Amniotic stem cell (primary cell): Measurements from ENCODE around the gene AFDN.

Source experiments
- DNase-seq: peaks from one replicate; lab custom pipeline; 2025; lab: John Stamatoyannopoulos, UW

The AFDN gene, protein sequence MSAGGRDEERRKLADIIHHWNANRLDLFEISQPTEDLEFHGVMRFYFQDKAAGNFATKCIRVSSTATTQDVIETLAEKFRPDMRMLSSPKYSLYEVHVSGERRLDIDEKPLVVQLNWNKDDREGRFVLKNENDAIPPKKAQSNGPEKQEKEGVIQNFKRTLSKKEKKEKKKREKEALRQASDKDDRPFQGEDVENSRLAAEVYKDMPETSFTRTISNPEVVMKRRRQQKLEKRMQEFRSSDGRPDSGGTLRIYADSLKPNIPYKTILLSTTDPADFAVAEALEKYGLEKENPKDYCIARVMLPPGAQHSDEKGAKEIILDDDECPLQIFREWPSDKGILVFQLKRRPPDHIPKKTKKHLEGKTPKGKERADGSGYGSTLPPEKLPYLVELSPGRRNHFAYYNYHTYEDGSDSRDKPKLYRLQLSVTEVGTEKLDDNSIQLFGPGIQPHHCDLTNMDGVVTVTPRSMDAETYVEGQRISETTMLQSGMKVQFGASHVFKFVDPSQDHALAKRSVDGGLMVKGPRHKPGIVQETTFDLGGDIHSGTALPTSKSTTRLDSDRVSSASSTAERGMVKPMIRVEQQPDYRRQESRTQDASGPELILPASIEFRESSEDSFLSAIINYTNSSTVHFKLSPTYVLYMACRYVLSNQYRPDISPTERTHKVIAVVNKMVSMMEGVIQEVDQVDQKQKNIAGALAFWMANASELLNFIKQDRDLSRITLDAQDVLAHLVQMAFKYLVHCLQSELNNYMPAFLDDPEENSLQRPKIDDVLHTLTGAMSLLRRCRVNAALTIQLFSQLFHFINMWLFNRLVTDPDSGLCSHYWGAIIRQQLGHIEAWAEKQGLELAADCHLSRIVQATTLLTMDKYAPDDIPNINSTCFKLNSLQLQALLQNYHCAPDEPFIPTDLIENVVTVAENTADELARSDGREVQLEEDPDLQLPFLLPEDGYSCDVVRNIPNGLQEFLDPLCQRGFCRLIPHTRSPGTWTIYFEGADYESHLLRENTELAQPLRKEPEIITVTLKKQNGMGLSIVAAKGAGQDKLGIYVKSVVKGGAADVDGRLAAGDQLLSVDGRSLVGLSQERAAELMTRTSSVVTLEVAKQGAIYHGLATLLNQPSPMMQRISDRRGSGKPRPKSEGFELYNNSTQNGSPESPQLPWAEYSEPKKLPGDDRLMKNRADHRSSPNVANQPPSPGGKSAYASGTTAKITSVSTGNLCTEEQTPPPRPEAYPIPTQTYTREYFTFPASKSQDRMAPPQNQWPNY (N-terminal part only)

DNA sequence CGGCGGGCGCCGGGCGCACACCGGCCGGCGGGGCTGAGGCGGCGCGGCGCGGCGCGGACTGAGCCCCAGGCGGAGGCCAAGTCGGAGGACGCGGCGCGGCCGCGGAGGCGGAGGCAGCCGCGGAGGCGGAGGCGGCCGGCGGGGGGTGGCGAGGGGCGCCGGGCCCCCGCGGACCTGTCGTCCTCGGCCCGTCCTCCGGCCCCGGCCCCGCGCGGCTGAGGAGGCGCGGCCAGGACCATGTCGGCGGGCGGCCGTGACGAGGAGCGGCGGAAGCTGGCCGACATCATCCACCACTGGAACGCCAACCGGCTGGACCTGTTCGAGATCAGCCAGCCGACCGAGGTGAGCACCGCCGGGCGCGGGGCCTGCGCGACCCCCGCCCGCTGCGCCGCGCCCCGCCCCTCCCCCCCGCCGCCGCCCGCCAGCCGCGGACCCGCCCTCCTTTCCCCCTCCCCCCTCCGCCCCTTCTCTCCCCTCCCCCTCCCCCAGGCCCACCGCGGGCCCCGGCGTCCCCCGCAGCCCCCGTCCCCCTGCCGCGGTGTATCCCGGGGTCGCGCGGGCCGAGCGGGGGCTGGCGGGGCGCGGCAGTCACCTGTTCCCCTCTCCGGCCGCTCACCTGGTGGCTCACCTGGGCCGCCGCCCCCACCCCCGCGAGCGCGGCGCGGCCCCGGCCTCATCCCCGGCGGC is at the start of gene AFDN:
Gene AFDN (plus strand): TSS at position 16 of the 687 bp plus-strand sequence. CDS start 222 bp downstream, at position 238.
- DNase-seq: no peak

DNA sequence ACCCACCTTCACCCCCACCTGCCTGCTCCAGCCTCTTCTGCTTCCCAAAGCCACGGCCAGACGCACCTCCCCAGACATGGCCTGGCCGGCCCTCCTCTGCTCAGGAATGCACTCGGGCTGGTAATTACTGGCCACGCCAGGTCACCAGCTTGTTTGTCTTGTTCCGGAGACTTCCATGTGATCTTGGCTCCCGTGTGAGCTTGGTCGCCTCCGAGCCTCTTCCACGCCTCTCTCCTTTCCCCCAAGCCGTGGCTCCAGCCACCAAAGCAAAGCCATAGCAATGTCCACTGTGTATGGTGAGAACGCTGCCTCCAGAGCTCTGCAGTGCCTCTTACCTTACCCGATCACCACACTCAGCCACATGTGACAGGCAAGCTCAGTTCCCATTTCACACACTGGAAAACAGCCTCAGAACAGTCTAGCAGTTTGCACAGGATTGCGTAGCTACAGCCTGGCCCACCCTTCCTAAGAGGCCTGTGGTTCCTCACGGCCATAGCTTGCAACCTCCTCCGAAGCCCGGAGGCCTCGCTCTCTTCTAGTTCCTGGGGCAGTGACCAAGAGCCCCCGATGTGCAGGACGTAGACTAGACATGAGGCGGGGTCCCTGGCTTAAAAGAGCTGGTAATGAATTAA is 48.1 kb upstream of the AFDN start:
- DNase-seq: no peak

DNA sequence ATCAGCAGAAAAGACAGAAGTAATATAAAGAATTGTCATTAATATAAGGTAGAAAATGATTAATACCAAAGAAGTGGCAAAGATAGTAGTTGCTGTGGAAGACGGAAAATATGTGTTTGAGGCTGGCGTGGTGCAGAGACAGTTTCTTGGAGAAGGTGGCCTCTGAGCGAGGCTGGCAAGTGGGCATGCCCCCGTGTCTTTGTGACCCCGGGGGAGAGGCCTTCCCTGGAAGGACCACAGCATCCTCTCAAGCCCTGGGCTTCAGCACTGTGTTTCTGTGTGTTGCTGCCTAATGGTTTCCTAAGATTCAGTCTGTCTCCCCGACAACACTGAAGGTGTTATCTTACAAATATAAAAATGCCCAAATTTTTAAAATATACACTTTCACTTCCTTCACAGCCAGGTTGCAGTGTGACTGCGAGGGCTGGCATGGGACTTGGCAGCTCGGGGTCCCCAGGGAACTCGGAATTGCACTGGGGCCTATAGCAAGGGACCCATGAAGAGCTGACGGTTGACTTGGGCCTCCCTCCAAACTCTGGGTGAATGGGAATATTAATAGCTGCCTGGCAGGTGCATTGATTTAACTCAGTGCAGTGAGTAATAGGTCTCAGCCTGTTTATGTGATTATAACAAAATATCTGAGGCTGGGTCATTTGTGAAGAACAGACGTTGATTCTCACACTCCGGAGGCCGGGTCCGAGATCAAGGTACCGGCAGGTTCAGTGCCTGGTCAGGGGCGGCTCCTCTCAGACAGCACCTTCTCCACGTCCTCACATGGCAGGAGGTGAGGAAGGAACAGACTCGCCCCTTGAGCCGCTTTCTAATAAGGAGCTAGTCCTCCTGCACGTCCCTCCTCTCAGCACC is 47.4 kb upstream of the AFDN start:
- no peak for DNase-seq

DNA sequence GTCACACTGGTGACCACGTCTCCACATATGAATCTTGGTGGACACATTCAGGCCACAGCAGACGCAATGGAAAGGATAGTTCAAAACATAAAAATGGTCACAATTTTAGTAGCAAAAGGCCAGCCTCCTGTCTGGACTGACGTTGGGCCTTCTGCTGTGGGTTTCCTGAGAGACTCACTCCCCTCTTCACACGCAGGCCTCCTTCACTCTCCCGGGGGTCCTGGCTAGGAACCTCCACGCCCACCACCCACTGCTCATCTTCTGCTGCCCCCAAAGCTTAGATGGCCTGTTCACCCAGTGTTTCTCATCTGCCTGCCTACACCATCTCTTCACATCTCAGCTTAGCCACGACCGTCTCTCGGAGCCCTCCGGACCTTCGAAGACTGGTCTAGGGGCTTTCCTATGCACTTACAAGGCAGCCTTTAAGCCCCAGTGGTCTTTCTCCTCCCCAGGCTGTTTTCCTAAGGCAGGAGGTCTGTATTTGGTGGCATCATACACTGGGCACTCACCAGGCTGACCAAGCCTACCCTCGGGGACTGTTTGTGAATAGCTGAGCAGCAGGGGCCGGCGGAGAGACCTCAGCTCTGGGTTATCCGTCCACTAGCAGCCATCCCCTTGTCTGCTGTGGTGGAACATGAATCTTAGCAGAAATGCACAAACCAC is 46.6 kb upstream of the AFDN start:
- DNase-seq: no peak

DNA sequence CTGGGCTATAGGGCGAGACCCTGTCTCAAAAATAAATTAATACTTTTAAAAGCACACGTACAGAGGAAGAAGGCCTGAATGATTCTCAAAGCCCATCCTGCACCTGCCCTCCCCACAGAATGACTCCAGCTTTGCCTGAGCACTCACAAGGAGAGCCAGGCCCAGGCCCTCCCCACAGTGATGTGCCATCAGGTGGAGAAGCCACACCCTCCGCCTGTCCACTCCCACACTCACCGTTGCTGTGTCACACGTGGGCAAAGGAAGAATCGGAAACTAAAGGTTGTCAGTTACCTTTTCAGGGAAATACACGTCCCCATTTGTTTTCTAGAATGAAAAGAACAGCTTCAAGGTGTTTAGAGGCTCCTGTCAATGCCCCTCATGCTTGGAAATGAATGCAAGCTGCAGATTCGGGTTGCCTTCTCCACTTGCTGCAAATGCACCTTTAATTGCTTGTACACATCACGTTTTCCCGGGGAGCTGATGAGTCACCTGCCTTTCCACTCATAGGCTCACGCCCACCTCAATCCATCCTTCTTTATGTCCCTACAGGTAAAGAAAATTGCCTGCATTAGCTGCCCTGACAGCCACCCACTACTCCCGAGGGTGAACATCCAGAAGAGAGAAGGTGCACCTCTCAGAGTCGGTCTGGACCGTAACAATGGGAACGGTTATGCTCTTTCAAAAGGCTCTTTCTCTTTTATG is 45.5 kb upstream of the AFDN start:
- DNase-seq: no peak

DNA sequence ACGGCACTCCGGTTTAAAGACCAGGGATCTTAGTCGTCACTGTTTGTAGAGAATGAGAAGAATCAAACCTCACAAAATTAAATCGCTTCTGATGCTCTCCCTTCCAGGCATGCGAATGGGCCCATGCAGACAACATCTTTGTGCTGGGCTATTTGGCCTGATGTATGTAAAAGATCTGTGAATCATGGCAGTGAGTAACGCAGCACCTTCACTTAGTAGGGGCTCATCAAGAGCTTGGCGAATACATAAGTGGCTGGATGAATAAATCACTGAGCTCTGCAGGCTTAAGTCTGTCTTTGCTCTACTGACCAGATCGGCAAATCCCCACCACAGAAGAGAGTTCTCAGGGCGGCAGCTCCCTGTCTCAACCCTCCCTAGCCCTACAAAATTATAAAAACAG is 44.8 kb upstream of the AFDN start:
- DNase-seq: no peak

DNA sequence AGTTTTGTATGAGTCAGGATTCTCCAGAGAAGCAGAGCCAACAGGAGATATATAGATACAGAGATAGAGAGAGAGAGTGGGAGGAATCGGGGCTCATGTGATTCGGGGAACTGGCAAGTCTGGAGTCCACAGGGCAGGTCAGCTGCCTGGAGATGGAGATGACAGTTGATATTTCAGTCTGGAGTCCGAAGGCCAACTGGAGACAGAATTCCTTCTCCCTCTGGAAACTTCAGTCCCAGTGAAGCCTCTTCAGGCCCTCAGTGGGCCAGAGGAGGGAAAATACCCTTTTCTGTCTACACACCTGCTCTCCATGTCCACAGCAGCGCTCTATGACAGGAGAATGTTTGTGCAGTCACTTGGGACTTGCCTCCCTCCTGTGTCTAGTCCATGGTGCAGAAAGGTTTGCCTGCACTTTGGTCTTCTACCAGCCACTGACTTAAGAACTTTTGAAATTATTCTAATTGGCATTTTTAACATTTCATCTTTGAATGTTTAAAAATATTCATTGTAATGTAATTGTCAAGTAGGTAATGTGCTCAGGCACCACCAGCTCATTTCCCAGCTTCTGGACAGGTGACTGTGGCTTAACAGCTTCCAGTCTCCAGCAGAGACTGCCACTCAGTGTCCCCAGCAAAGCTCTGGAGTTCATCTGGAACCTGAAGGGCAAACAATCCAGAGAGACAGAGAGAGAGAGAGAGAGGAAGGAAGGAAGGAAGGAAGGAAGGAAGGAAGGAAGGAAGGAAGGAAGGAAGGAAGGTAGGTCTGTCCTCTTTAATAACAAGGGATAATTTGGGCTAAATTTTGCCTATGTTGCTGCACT is 43.8 kb upstream of the AFDN start:
- no peak for DNase-seq

DNA sequence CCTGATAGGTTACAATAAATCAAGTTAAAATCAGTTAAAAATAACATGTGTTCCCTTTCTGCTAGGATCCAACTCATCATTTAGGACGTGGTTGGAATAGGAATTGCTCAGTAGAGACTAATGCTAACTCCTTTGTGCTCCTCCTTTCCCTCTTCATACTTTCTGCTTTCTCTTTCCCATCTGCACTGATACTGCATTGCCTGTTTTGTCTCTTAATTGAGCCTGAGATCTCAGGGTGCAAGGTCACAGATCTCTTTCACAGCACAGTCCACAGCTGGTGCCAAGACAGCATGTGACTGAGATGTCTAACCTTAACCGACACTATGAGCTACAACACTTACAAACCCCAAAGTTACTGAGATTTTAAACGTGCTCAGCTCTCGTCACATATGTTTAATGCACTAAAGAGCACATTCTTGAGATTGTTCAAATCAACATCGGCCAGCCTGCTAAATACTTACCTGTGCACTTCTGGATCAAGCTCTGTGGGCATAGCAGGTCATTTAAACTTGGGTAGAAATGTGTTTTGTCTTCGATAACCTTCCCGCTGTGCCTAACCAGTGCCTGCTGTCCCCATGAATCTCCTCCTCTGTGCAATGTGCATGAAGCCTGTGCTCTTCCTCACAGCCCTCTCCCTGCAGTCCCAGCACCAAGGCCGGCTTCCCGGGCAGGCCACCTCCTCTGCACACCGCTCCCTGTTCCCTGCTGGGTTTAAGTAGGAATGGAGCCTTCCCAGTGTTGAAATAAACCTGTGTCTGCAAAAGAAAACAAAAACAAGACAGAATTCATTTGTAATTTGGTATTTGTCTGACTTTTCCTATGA is 39.6 kb upstream of the AFDN start:
- DNase-seq: no peak

DNA sequence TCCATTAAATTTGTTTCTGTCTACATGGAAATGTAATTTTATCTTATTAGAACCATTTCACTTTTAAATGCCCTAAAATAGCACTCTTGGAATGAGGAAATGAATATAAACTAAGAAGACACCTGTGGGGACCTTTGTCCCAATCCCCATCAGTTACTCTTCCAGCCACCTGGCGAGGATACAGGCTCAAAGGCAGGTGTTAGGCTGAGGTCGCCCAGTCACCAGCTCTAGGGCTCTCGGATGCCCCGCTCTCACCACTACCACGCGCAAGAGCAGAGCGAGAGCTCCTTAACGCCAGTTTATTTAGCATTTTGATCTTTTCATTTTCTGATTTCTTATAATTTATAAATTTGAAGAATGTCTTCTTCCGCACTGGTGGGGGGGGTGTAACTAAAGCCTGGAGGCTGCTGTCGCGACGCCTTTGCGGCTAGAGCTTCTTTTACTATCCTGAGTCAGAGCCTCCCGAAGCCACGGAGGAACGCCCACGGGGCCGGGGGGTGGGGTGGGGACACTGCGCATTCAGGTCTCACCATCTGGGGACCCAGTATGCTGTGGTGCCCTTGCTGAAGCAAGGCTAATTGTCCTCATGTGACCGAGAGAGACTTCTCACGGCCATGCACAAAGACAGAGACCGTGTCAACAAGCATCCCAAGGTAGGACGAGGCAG is 38.7 kb upstream of the AFDN start:
- DNase-seq: no peak

DNA sequence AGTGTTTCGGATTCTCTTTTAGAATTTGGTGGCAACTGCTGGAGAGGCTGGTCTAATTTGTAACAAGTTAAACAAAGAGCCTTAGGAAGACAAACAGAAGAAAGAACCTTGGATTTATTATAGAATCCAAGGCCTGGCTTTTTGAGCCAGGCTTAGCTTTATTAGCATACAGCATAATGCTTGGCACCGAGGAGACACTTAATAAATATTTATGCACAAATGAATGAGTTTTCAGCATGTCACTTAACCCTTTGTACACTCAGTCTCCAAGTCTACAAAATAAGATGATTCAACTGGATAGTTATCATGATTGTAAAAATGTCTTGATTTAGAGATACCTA is 38.2 kb upstream of the AFDN start:
- no peak for DNase-seq

DNA sequence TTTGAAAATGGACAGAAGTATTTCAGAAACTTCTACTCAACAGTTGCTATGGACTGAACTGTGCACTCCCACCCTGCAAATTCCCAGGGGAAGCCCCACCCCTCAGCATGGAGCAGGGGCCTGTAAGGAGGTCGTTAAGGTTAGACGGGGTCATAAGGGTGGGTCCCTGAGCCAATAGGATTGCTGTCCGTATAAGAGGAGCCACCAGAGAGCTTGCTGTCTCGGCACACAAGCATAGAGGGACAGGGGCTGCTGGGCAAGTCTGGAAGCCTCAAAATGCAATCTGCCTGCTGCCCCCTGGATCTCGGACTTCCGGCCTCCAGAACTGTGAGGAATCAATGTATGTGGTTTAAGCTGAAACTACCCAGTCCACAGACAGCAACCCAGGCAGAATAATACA is 37.4 kb upstream of the AFDN start:
- DNase-seq: no peak

DNA sequence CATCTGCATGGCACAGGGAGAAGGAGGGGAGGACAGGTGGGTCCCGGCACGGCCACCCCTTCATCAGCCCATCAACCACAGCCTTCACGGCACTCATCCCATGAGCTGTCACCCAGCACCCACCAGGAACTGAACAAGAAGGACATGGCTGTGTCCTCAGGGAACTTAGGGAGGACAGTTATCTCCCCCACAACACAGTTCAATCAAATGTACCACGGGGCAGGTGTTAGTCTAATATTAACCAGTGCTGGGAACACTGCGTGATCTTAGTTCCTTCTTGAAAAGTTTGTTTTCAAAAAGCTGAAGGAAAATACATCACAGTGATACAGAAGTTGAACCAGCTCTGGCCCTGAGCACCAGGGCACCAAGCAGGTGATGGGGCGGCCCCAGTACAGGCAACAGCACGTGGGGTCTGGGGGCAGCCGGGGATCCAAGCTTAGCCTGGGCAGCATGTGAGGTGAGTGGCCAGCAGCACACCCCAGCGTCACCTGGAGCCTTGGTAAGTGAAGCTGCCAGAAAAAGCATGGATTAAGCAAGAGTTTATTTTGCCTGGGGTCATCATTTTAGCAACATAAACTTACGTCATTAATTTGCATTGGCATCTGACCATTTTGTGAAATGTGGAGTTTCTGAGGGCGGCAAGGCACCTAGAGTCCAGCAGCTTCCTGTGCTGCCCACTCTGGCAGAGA is 35.5 kb upstream of the AFDN start:
- no peak for DNase-seq

DNA sequence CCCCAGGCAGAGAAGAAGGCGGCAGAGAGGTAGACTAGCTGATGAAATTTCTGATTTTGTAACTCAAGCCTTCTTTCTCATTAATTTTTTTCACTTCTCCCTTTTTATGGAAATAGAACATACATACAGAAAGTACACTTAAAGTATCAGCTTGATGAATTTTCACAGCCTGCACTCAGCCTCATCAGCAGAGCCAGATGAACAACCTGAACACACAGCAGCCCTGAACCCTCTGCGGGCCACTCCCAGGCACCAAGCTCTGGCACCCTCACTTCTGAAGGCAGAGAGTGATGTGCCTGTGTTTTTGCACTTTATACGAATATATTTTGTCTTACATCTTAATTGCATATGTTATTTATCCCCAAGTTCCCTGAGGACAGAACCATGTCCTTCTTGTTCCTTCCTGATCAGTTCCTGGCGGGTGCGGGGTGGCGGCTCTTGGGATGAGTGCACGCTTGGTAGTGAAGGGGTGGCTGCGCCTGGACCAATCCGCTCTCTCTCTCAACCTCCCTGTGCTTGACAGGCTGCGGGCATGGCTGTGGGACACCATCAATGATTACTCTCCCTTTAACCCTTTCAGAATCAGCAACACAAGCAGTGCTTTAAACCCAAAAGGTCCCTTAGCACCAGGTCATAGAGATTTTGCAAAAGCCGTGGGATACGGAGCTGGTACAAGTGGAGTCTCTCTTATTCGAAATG is 34.8 kb upstream of the AFDN start:
- DNase-seq: no peak

DNA sequence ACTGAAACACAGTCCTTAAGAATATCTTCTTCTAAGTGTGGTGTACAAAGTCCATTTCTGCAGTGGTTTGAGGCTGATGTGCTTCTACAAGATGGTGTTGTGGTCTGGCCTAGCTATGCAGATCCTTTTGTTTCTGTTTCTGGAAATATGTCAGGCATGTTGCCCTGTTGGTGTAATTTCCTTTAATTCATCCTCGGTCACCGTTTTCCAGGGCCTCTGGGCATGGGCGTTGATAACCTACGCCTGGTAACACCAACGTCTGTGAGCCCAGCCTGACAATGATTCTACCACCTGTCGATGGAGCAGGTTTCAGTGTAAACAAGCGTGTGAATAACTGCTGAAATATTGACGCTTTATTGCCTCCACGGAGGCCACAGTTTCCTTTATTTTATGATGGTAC is 33.3 kb upstream of the AFDN start:
- no peak for DNase-seq
